ENCODE results near the gene IDI2. TPM values are rescaled to one million over a fixed set of nuclear protein-coding genes. Genes with fewer than 3 reads are reported as not detected.

The IDI2 gene
- polyA plus RNA-seq, 3 donors: not detected

DNA sequence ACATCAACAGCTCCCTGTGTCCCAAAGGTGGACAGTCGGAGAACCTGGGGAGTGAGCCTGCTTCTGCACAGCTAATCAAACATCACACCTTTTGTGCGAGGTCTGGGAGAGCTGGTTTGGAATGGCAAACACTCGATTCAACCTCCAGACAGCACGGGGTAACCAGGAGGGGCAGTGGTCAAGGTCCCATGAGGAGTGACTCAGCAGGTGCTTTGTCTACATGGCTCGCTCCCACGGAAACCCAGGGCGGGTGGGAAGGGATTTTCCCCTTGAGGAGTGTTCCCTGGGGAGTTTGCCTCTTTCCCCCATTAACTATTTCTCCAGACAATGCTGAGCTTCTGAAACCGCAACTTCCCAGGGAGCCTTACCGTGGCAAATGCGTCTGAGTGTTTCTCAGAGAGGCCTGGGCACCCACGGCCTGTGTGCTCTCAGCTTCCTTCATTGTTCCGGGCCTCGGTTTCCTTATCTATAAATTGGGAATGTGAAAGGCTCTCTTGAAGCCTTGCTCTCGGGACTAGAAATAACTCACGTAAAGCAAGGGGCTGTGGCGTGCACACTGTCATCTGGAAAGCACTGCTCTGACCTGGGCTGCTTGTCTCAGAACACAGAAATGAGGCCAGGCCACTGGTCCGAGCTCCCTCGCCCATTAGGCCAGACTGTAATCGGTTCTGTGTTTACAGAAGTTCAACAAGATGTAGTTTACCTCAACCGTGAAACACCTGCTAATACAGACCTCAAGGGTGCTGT is 51.4 kb downstream of the IDI2 start:
- intact Hi-C loops (cut with micrococcal nuclease): no loop called here
- Histone ChIP-seq H4K20me1 (ENCODE audit: insufficient read depth, low read length) (no peaks in the 10 kb centered on the region), H3K9me3 (replicated peaks in 1 of 2; ENCODE audit: control insufficient read depth in 1 of 2, insufficient read depth in 1 of 2, low read length in 2 of 2) (peaks cover 15 to 28% of the 10 kb centered on the region in 2 donors), H3K27me3 (ENCODE audit: control insufficient read depth in 2 of 2, insufficient read depth in 2 of 2, low read length in 2 of 2) (no peaks in the 10 kb centered on the region), H2AFZ (ENCODE audit: insufficient read depth, low read depth, low read length, poor library complexity, severe bottlenecking) (no peak overlapping the region), H3K79me2 (ENCODE audit: insufficient read depth, low read length) (no peaks in the 10 kb centered on the region), H3K4me1 (ENCODE audit: control insufficient read depth in 1 of 2, insufficient read depth in 2 of 2, low read length in 2 of 2) (peaks cover 13 to 20% of the 10 kb centered on the region in 2 donors), H3K4me3 (replicated peaks in 1 of 3; ENCODE audit: low read depth in 2 of 3, low read length in 3 of 3) (no peak overlapping the region), H3K36me3 (replicated peaks in 1 of 2; ENCODE audit: control insufficient read depth in 1 of 2, insufficient read depth in 2 of 2, low read length in 2 of 2) (peaks cover 0 to 2% of the 10 kb centered on the region in 2 donors), H3K9ac (ENCODE audit: insufficient read depth, low read length, poor library complexity, severe bottlenecking) (no peak overlapping the region), H3K27ac (ENCODE audit: low read depth in 1 of 2, low read length in 2 of 2) (no peak overlapping the region), H3K4me2 (replicated peaks; ENCODE audit: extremely low read depth, low read length, poor library complexity, severe bottlenecking) (no peak overlapping the region)
- Mint-ChIP-seq H3K27ac (peak overlapping the region in 1 of 7 donors; percentile 46), H3K4me3 (no peak overlapping the region), H3K9me3 (peaks cover 9 to 25% (median 17%) of the 10 kb centered on the region in 7 donors), H3K4me1 (peaks cover 21% of the 10 kb centered on the region), H3K27me3 (ENCODE audit: low read depth in 3 of 3) (peaks cover 2 to 3% (median 2%) of the 10 kb centered on the region in 3 donors), H3K36me3 (peaks cover 0 to 9% of the 10 kb centered on the region in 2 donors)
- DNase-seq: no peak
- TF ChIP-seq, protein P1, sequence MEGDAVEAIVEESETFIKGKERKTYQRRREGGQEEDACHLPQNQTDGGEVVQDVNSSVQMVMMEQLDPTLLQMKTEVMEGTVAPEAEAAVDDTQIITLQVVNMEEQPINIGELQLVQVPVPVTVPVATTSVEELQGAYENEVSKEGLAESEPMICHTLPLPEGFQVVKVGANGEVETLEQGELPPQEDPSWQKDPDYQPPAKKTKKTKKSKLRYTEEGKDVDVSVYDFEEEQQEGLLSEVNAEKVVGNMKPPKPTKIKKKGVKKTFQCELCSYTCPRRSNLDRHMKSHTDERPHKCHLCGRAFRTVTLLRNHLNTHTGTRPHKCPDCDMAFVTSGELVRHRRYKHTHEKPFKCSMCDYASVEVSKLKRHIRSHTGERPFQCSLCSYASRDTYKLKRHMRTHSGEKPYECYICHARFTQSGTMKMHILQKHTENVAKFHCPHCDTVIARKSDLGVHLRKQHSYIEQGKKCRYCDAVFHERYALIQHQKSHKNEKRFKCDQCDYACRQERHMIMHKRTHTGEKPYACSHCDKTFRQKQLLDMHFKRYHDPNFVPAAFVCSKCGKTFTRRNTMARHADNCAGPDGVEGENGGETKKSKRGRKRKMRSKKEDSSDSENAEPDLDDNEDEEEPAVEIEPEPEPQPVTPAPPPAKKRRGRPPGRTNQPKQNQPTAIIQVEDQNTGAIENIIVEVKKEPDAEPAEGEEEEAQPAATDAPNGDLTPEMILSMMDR (IDR thresholded peaks at IDR 0.05): no peak
- 92% methylated on average over 15 of the region's 20 CpGs for WGBS (ENCODE audit: insufficient coverage)

GRCh38 chr10:972763-973162 is 52.9 kb downstream of the IDI2 start:
- Histone ChIP-seq H2AFZ (ENCODE audit: insufficient read depth, low read depth, low read length, poor library complexity, severe bottlenecking) (no peak overlapping the region), H3K27ac (ENCODE audit: low read depth in 1 of 2, low read length in 2 of 2) (no peak overlapping the region), H3K4me3 (replicated peaks in 1 of 3; ENCODE audit: low read depth in 2 of 3, low read length in 3 of 3) (no peak overlapping the region), H3K9me3 (replicated peaks in 1 of 2; ENCODE audit: control insufficient read depth in 1 of 2, insufficient read depth in 1 of 2, low read length in 2 of 2) (peaks cover 2 to 24% of the 10 kb centered on the region in 2 donors), H3K27me3 (ENCODE audit: control insufficient read depth in 2 of 2, insufficient read depth in 2 of 2, low read length in 2 of 2) (no peaks in the 10 kb centered on the region), H3K36me3 (replicated peaks in 1 of 2; ENCODE audit: control insufficient read depth in 1 of 2, insufficient read depth in 2 of 2, low read length in 2 of 2) (no peaks in the 10 kb centered on the region), H3K4me1 (ENCODE audit: control insufficient read depth in 1 of 2, insufficient read depth in 2 of 2, low read length in 2 of 2) (peaks cover 13 to 20% of the 10 kb centered on the region in 2 donors), H3K9ac (ENCODE audit: insufficient read depth, low read length, poor library complexity, severe bottlenecking) (no peak overlapping the region), H3K79me2 (ENCODE audit: insufficient read depth, low read length) (no peaks in the 10 kb centered on the region), H3K4me2 (replicated peaks; ENCODE audit: extremely low read depth, low read length, poor library complexity, severe bottlenecking) (no peak overlapping the region), H4K20me1 (ENCODE audit: insufficient read depth, low read length) (no peaks in the 10 kb centered on the region)
- DNase-seq: no peak
- TF ChIP-seq, protein P1 (IDR thresholded peaks at IDR 0.05): no peak
- Mint-ChIP-seq H3K27me3 (ENCODE audit: low read depth in 3 of 3) (peaks cover 0 to 9% (median 3%) of the 10 kb centered on the region in 3 donors), H3K9me3 (peaks cover 3 to 13% (median 9%) of the 10 kb centered on the region in 7 donors), H3K27ac (peak overlapping the region in 1 of 7 donors; percentile 7), H3K4me1 (peaks cover 21% of the 10 kb centered on the region), H3K36me3 (peaks cover 0 to 5% of the 10 kb centered on the region in 2 donors), H3K4me3 (no peak overlapping the region)
- 87% methylated on average over 8 of the region's 8 CpGs for WGBS (ENCODE audit: insufficient coverage)
- intact Hi-C loops (cut with micrococcal nuclease): no loop called here

Data from CD14-positive monocyte (primary cell).